ENCODE results near the gene TTC3. TPM values are rescaled to one million over a fixed set of nuclear protein-coding genes. Genes with fewer than 3 reads are reported as not detected.

Gene TTC3
- total RNA-seq, 1 experiment from 2014 or later = 77.6 TPM

- ChIA-PET POLR2A (ENCODE audit: unreplicated experiment) (interaction anchor here (0.5 kb wide), 1 partner anchor 321 kb away, joined by 6 read pairs; no protein-coding TSS in a partner anchor), CTCF (no interaction called here)
- peaks cover 7% of the 10 kb centered on the region; the same call in 1 of the 2 replicates for H3F3A ChIP-seq (ENCODE audit: insufficient read depth, low read depth)
- H3K9me2 ChIP-seq (ENCODE audit: insufficient read depth) = no peaks in the 10 kb centered on the region
- H3K9me3 ChIP-seq (ENCODE audit: insufficient read depth, low read depth) = no peaks in the 10 kb centered on the region
- intact Hi-C loops (cut with micrococcal nuclease; ENCODE audit: unreplicated experiment) = no loop called here
- H3K27me3 ChIP-seq (ENCODE audit: insufficient read depth, low read depth) = no peaks in the 10 kb centered on the region
- H3K4me2 ChIP-seq = no peak overlapping the region
- H3K36me3 ChIP-seq (ENCODE audit: low read depth) = no peaks in the 10 kb centered on the region; the same call in 1 of the 2 replicates
- H4K20me1 ChIP-seq (ENCODE audit: insufficient read depth) = no peaks in the 10 kb centered on the region
- H3K4me1 ChIP-seq (replicated peaks; ENCODE audit: insufficient read depth) = peaks cover 7% of the 10 kb centered on the region
- no TSS peak for BruUV-seq (replicated peaks)
- DNase-seq = peak; percentile 35 to 84
- no peak overlapping the region for H2AFZ ChIP-seq
- H3K4me3 ChIP-seq = no peak overlapping the region
- peak overlapping the region; percentile 40 for H3K27ac ChIP-seq
- TF ChIP-seq EZH2 (IDR thresholded peaks at IDR 0.05; ENCODE audit: low read depth) = no peak
- TF ChIP-seq, protein P1, sequence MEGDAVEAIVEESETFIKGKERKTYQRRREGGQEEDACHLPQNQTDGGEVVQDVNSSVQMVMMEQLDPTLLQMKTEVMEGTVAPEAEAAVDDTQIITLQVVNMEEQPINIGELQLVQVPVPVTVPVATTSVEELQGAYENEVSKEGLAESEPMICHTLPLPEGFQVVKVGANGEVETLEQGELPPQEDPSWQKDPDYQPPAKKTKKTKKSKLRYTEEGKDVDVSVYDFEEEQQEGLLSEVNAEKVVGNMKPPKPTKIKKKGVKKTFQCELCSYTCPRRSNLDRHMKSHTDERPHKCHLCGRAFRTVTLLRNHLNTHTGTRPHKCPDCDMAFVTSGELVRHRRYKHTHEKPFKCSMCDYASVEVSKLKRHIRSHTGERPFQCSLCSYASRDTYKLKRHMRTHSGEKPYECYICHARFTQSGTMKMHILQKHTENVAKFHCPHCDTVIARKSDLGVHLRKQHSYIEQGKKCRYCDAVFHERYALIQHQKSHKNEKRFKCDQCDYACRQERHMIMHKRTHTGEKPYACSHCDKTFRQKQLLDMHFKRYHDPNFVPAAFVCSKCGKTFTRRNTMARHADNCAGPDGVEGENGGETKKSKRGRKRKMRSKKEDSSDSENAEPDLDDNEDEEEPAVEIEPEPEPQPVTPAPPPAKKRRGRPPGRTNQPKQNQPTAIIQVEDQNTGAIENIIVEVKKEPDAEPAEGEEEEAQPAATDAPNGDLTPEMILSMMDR (conservative IDR thresholded peaks at IDR 0.05) = no peak
- H3K79me2 ChIP-seq (ENCODE audit: low read depth) = no peaks in the 10 kb centered on the region
These were observed 12.8 kb upstream of the TTC3 start for GRCh38 chr21:37060296-37060695.

DNA sequence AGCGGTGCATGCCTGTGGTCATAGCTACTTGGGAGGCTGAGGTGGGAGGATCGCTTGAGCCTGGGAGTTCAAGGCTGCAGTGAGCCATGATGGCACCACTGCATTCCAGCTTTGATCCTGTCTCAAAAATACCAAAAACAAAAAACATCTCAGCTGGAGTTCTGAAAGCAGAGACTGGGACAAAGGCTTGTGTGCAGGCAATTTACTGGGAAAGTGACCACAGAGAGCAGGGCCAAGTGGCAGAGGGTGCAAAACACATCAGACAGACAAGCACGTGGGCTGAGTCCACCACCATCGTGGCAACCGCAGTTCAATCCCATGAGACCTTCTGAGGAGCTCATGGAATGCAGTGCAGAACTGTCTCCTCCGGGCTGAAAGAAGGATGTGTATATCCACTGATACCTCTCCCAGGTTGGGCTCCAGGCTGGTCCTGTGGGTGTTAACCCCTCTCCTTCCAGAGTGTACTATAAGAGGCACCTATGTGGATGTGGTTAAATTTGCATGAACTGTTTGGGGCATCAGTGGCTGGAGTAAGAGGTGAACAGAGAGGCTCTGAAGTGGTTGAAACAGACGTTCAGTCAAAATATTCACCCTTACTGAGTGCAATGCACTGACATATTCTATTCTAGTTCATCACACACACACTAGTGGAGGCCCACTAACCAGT is 11.0 kb upstream of the TTC3 start:
- no TSS peak for BruUV-seq (replicated peaks)
- no peak for DNase-seq
- TF ChIP-seq, protein P1 (conservative IDR thresholded peaks at IDR 0.05) = no peak
- TF ChIP-seq EZH2 (IDR thresholded peaks at IDR 0.05; ENCODE audit: low read depth) = no peak
- Histone ChIP-seq H3K4me3 (no peak overlapping the region), H2AFZ (no peak overlapping the region), H3K4me1 (replicated peaks; ENCODE audit: insufficient read depth) (peaks cover 7% of the 10 kb centered on the region), H3K9me2 (ENCODE audit: insufficient read depth) (no peaks in the 10 kb centered on the region), H3K9me3 (ENCODE audit: insufficient read depth, low read depth) (no peaks in the 10 kb centered on the region), H4K20me1 (ENCODE audit: insufficient read depth) (no peaks in the 10 kb centered on the region), H3K4me2 (no peak overlapping the region), H3K27me3 (ENCODE audit: insufficient read depth, low read depth) (no peaks in the 10 kb centered on the region), H3F3A (ENCODE audit: insufficient read depth, low read depth) (peaks cover 7% of the 10 kb centered on the region; the same call in 1 of the 2 replicates), H3K27ac (no peak overlapping the region), H3K79me2 (ENCODE audit: low read depth) (no peaks in the 10 kb centered on the region), H3K36me3 (ENCODE audit: low read depth) (no peaks in the 10 kb centered on the region; the same call in 1 of the 2 replicates)
- ChIA-PET CTCF (no interaction called here), POLR2A (ENCODE audit: unreplicated experiment) (interaction anchor here (0.6 kb wide), 1 partner anchor 9 kb away, joined by 5 read pairs; no protein-coding TSS in a partner anchor)
- intact Hi-C loops (cut with micrococcal nuclease; ENCODE audit: unreplicated experiment) = no loop called here

DNA sequence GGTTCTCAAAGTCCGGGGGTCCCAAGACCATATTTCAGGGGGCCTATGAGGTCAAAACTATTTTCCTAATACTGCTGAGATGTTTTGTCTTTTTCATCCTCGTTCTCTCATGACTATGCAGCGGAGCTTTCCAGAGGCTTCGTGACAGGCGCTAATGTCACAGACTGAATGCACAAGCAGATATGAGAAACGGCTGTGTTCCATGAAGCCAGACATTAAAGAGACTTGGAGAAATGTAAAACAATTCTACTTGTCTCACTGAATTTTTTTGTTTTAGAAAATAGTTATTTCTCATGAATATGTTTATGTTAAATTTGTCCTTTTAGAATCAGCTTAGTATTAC is 10.5 kb upstream of the TTC3 start:
- Histone ChIP-seq H3K9me2 (ENCODE audit: insufficient read depth) (no peaks in the 10 kb centered on the region), H3K4me1 (replicated peaks; ENCODE audit: insufficient read depth) (peaks cover 7% of the 10 kb centered on the region), H3K9me3 (ENCODE audit: insufficient read depth, low read depth) (no peaks in the 10 kb centered on the region), H4K20me1 (ENCODE audit: insufficient read depth) (no peaks in the 10 kb centered on the region), H3K27me3 (ENCODE audit: insufficient read depth, low read depth) (no peaks in the 10 kb centered on the region), H2AFZ (no peak overlapping the region), H3K4me2 (no peak overlapping the region), H3K36me3 (ENCODE audit: low read depth) (no peaks in the 10 kb centered on the region; the same call in 1 of the 2 replicates), H3F3A (ENCODE audit: insufficient read depth, low read depth) (peaks cover 7% of the 10 kb centered on the region; the same call in 1 of the 2 replicates), H3K27ac (no peak overlapping the region), H3K4me3 (no peak overlapping the region), H3K79me2 (ENCODE audit: low read depth) (no peaks in the 10 kb centered on the region)
- no peak for DNase-seq
- POLR2A ChIA-PET (ENCODE audit: unreplicated experiment) = interaction anchor here (0.7 kb wide), 1 partner anchor 116 kb away, joined by 3 read pairs; no protein-coding TSS in a partner anchor
- intact Hi-C loops (cut with micrococcal nuclease; ENCODE audit: unreplicated experiment) = no loop called here
- TF ChIP-seq, protein P1 (conservative IDR thresholded peaks at IDR 0.05) = no peak
- no peak for TF ChIP-seq EZH2 (IDR thresholded peaks at IDR 0.05; ENCODE audit: low read depth)
- CTCF ChIA-PET = no interaction called here
- BruUV-seq (replicated peaks) = no TSS peak

All from PC-9 (cell line).